ENCODE results near the gene RANBP9. TPM values are rescaled to one million over a fixed set of nuclear protein-coding genes. Genes with fewer than 3 reads are reported as not detected.

The RANBP9 gene
- total RNA-seq, 1 donor from 2014 or later: 57.0 TPM

Other genes with a start within 250 kb of the RANBP9 start
- 5.0 and 5.2 TPM in 2 replicates for gene GFOD1, start 224.2 kb downstream of the RANBP9 start, total RNA-seq
- 11.8 and 12.8 TPM in 2 replicates for gene SIRT5, start 137.2 kb downstream of the RANBP9 start, total RNA-seq
- gene NOL7, start 96.5 kb downstream of the RANBP9 start, total RNA-seq: 76.8 and 81.1 TPM in 2 replicates
- 11.6 and 12.0 TPM in 2 replicates for gene MCUR1, start 102.7 kb upstream of the RANBP9 start, total RNA-seq
- 10.8 and 17.7 TPM in 2 replicates for gene RNF182, start 213.1 kb upstream of the RANBP9 start, total RNA-seq